ENCODE data around the gene RALGAPB. TPM values are rescaled to one million over a fixed set of nuclear protein-coding genes. Genes with fewer than 3 reads are reported as not detected.
"Not testable (repeated sequence)": the region's sequence is repeated elsewhere in the genome, so short reads cannot be mapped to it uniquely, and the experiment has no call there.

Gene RALGAPB
- total RNA-seq, 2 donors from 2014 or later, result 50.2 to 51.5 TPM

- no peak for ATAC-seq (ENCODE audit: insufficient number of reproducible peaks, low FRiP score, low read depth)
- Histone ChIP-seq H3K27ac (no peak overlapping the region), H3K4me3 (no peak overlapping the region), H3K4me1 (ENCODE audit: control insufficient read depth in 1 of 2, low read depth in 2 of 2) (peaks cover 0 to 7% of the 10 kb centered on the region in 2 donors), H3K9me3 (no peaks in the 10 kb centered on the region), H3K27me3 (replicated peaks; ENCODE audit: insufficient read depth) (no peaks in the 10 kb centered on the region), H3K36me3 (peaks cover 81% of the 10 kb centered on the region)
- DNase-seq (ENCODE audit: low spot score), result no peak
- TF ChIP-seq CTCF (IDR thresholded peaks at IDR 0.05), result no peak
These were observed 43.8 kb upstream of the RALGAPB start for GRCh38 chr20:38428800-38429199.

- no peak for ATAC-seq (ENCODE audit: insufficient number of reproducible peaks, low FRiP score, low read depth)
- DNase-seq (ENCODE audit: low spot score), result no peak
- Histone ChIP-seq H3K36me3 (peaks cover 76% of the 10 kb centered on the region), H3K27me3 (replicated peaks; ENCODE audit: insufficient read depth) (no peaks in the 10 kb centered on the region), H3K4me3 (no peak overlapping the region), H3K27ac (no peak overlapping the region), H3K9me3 (no peaks in the 10 kb centered on the region), H3K4me1 (ENCODE audit: control insufficient read depth in 1 of 2, low read depth in 2 of 2) (peaks cover 5 to 12% of the 10 kb centered on the region in 2 donors)
- no peak for TF ChIP-seq CTCF (IDR thresholded peaks at IDR 0.05)
These were observed 43.3 kb upstream of the RALGAPB start for GRCh38 chr20:38429301-38429700.

- ATAC-seq (ENCODE audit: insufficient number of reproducible peaks, low FRiP score, low read depth) (no peak), DNase-seq (ENCODE audit: low spot score) (no peak)
- Histone ChIP-seq H3K27ac (no peak overlapping the region), H3K27me3 (replicated peaks; ENCODE audit: insufficient read depth) (no peaks in the 10 kb centered on the region), H3K4me3 (no peak overlapping the region), H3K4me1 (ENCODE audit: control insufficient read depth in 1 of 2, low read depth in 2 of 2) (peaks cover 7 to 13% of the 10 kb centered on the region in 2 donors), H3K36me3 (peaks cover 61% of the 10 kb centered on the region), H3K9me3 (no peaks in the 10 kb centered on the region)
- no peak for TF ChIP-seq CTCF (IDR thresholded peaks at IDR 0.05)
These were observed 41.8 kb upstream of the RALGAPB start for GRCh38 chr20:38430679-38431325.

- Histone ChIP-seq H3K36me3 (peaks cover 57% of the 10 kb centered on the region), H3K27me3 (replicated peaks; ENCODE audit: insufficient read depth) (no peaks in the 10 kb centered on the region), H3K4me3 (no peak overlapping the region), H3K4me1 (ENCODE audit: control insufficient read depth in 1 of 2, low read depth in 2 of 2) (peaks cover 7 to 13% of the 10 kb centered on the region in 2 donors), H3K27ac (no peak overlapping the region), H3K9me3 (no peaks in the 10 kb centered on the region)
- TF ChIP-seq CTCF (IDR thresholded peaks at IDR 0.05), result no peak
- ATAC-seq (ENCODE audit: insufficient number of reproducible peaks, low FRiP score, low read depth), result no peak
- DNase-seq (ENCODE audit: low spot score), result no peak
These were observed 40.4 kb upstream of the RALGAPB start for GRCh38 chr20:38432292-38432691.

- Histone ChIP-seq H3K4me1 (ENCODE audit: control insufficient read depth in 1 of 2, low read depth in 2 of 2) (peaks cover 7 to 13% of the 10 kb centered on the region in 2 donors), H3K36me3 (peaks cover 53% of the 10 kb centered on the region)
- not testable (repeated sequence) for H3K27me3 ChIP-seq (replicated peaks; ENCODE audit: insufficient read depth); H3K9me3 ChIP-seq; ATAC-seq (ENCODE audit: insufficient number of reproducible peaks, low FRiP score, low read depth); H3K27ac ChIP-seq; H3K4me3 ChIP-seq; DNase-seq (ENCODE audit: low spot score)
These were observed 39.8 kb upstream of the RALGAPB start for GRCh38 chr20:38432870-38433269.
